DND-41 (cell line): ENCODE measurements around the gene MROH2A.

Source experiments
- ATAC-seq: fragments of 200-7000 bp; cut with Tn5 transposase; 3 replicates; pipeline ENCODE4 v1.9.1; 2021; ENCODE audit warnings: low read depth; ENCODE audit not compliant: insufficient read depth
- DNase-seq: peaks from one replicate; pipeline ENCODE4 v3.0.0-alpha.2; 2020
- H2AFZ ChIP-seq: 2 replicates; pipeline ENCODE4 v1.6.0; 2012; ENCODE audit warnings: low read depth, low read length
- H3K27ac ChIP-seq: 2 replicates; pipeline ENCODE4 v1.5.1; 2012; ENCODE audit warnings: low read length, inconsistent platforms
- H3K27me3 ChIP-seq: fragments of 200-600 bp; sonication (generic); 2 replicates; pipeline ENCODE4 v1.6.0; 2012; ENCODE audit warnings: low read length, mild to moderate bottlenecking, inconsistent platforms; ENCODE audit not compliant: insufficient read depth, poor library complexity
- H3K36me3 ChIP-seq: 2 replicates; pipeline ENCODE4 v1.5.1; 2012; ENCODE audit warnings: low read length, inconsistent platforms; ENCODE audit not compliant: insufficient read depth
- H3K4me1 ChIP-seq: 2 replicates; pipeline ENCODE4 v1.5.1; 2012; ENCODE audit warnings: mild to moderate bottlenecking, low read length; ENCODE audit not compliant: insufficient read depth
- H3K4me2 ChIP-seq: 2 replicates; pipeline ENCODE4 v1.6.0; 2012; ENCODE audit warnings: mild to moderate bottlenecking, moderate library complexity, low read length, inconsistent platforms; ENCODE audit not compliant: insufficient read depth
- H3K4me3 ChIP-seq, 2 experiments: fragments of 200-600 bp in 1 of 2; shearing (Covaris generic) in 1 of 2; 2 replicates each; pipeline ENCODE4 v1.5.1; 2012 to 2016; ENCODE audit warnings: inconsistent platforms in 2 of 2, low read length in 2 of 2, mild to moderate bottlenecking in 2 of 2, low read depth in 1 of 2, moderate library complexity in 1 of 2
- H3K79me2 ChIP-seq: 2 replicates; pipeline ENCODE4 v1.6.0; 2012; ENCODE audit warnings: low read length, inconsistent platforms; ENCODE audit not compliant: insufficient read depth
- H3K9ac ChIP-seq: 2 replicates; pipeline ENCODE4 v1.6.0; 2012; ENCODE audit warnings: low read depth, mild to moderate bottlenecking, inconsistent platforms, low read length, moderate library complexity
- H3K9me3 ChIP-seq: 2 replicates; pipeline ENCODE4 v1.5.1; 2012; ENCODE audit warnings: low read length, moderate library complexity, mild to moderate bottlenecking, inconsistent platforms; ENCODE audit not compliant: insufficient read depth, severe bottlenecking
- H4K20me1 ChIP-seq: 2 replicates; pipeline ENCODE4 v1.6.0; 2012; ENCODE audit warnings: low read length; ENCODE audit not compliant: insufficient read depth
- EZH2 ChIP-seq: IDR thresholded peaks from 3 replicates; pipeline ENCODE4 v1.6.1; 2012; ENCODE audit warnings: borderline replicate concordance, low read depth, mild to moderate bottlenecking, moderate library complexity, low read length, inconsistent platforms; ENCODE audit not compliant: severe bottlenecking
- TF ChIP-seq, protein P1 (sequence below): IDR thresholded peaks from 2 replicates; pipeline ENCODE4 v1.5.1; 2012; ENCODE audit warnings: borderline replicate concordance, low read length, moderate library complexity, mild to moderate bottlenecking; ENCODE audit not compliant: poor library complexity, severe bottlenecking; ENCODE audit errors: extremely low read depth

Gene MROH2A

GRCh38 chr2:233823731-233824121, 45.6 kb downstream of the MROH2A start:
- Histone ChIP-seq H2AFZ (no peak overlapping the region), H3K36me3 (no peaks in the 10 kb centered on the region), H3K4me3 (no peak overlapping the region), H3K4me2 (no peak overlapping the region), H3K9ac (no peak overlapping the region), H4K20me1 (no peaks in the 10 kb centered on the region), H3K27me3 (no peaks in the 10 kb centered on the region), H3K9me3 (no peaks in the 10 kb centered on the region), H3K27ac (no peak overlapping the region), H3K79me2 (no peaks in the 10 kb centered on the region), H3K4me1 (no peaks in the 10 kb centered on the region)
- DNase-seq (no peak), ATAC-seq (no peak)
- no peak for TF ChIP-seq EZH2
- TF ChIP-seq, protein P1, sequence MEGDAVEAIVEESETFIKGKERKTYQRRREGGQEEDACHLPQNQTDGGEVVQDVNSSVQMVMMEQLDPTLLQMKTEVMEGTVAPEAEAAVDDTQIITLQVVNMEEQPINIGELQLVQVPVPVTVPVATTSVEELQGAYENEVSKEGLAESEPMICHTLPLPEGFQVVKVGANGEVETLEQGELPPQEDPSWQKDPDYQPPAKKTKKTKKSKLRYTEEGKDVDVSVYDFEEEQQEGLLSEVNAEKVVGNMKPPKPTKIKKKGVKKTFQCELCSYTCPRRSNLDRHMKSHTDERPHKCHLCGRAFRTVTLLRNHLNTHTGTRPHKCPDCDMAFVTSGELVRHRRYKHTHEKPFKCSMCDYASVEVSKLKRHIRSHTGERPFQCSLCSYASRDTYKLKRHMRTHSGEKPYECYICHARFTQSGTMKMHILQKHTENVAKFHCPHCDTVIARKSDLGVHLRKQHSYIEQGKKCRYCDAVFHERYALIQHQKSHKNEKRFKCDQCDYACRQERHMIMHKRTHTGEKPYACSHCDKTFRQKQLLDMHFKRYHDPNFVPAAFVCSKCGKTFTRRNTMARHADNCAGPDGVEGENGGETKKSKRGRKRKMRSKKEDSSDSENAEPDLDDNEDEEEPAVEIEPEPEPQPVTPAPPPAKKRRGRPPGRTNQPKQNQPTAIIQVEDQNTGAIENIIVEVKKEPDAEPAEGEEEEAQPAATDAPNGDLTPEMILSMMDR, result no peak

DNA sequence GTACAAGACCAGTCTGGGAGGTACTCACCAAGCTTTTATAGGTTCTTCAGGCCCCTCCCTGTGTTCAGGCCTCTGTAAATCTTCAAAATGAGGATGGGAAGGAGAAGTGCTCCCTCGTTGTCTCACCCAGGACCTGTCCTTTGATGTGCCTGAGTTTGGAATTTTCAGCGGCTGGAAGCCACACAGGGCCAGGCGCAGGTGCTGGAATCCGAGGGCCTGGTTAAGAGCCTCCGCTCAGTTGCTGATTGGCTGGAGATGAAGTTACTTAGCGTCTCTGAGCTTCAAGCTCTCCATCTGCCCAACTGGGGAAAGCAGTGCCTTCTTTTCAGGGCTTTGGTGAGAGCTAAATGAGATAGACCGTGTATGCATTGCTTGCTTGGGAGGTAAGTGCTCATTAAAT, 46.2 kb downstream of the MROH2A start:
- Histone ChIP-seq H3K4me3 (no peak overlapping the region), H3K9me3 (no peaks in the 10 kb centered on the region), H3K36me3 (no peaks in the 10 kb centered on the region), H3K27me3 (no peaks in the 10 kb centered on the region), H4K20me1 (no peaks in the 10 kb centered on the region), H3K79me2 (no peaks in the 10 kb centered on the region), H3K9ac (no peak overlapping the region), H3K4me2 (no peak overlapping the region), H3K4me1 (no peaks in the 10 kb centered on the region), H3K27ac (no peak overlapping the region), H2AFZ (no peak overlapping the region)
- no peak for TF ChIP-seq EZH2
- TF ChIP-seq, protein P1, result no peak
- DNase-seq, result no peak
- ATAC-seq, result no peak

- Histone ChIP-seq H3K27ac (no peak overlapping the region), H3K9me3 (no peaks in the 10 kb centered on the region), H4K20me1 (peaks cover 2% of the 10 kb centered on the region; the same call in 1 of the 2 replicates), H3K27me3 (no peaks in the 10 kb centered on the region), H3K4me1 (no peaks in the 10 kb centered on the region), H3K9ac (no peak overlapping the region), H3K4me2 (no peak overlapping the region), H3K79me2 (no peaks in the 10 kb centered on the region), H2AFZ (no peak overlapping the region), H3K4me3 (no peak overlapping the region), H3K36me3 (peaks cover 7% of the 10 kb centered on the region; the same call in 1 of the 2 replicates)
- DNase-seq (no peak), ATAC-seq (no peak)
- TF ChIP-seq, protein P1, result no peak
- no peak for TF ChIP-seq EZH2
Measured at GRCh38 chr2:233828546-233829192, 50.5 kb downstream of the MROH2A start.
